HG03097 (cell line): Measurements from ENCODE around the gene ARHGAP18.
A peak's percentile ranks its signal among the peaks of the same experiment; 100 is the strongest.

ENCODE experiments used
- ATAC-seq: cut with Tn5 transposase; IDR thresholded peaks from one replicate; pipeline ENCODE4 v1.9.1; 2021; ENCODE audit not compliant: unreplicated experiment, low FRiP score

The ARHGAP18 gene

GRCh38 chr6:129726650-129727049 lies 16.7 kb upstream of the ARHGAP18 start:
- no peak for ATAC-seq

DNA sequence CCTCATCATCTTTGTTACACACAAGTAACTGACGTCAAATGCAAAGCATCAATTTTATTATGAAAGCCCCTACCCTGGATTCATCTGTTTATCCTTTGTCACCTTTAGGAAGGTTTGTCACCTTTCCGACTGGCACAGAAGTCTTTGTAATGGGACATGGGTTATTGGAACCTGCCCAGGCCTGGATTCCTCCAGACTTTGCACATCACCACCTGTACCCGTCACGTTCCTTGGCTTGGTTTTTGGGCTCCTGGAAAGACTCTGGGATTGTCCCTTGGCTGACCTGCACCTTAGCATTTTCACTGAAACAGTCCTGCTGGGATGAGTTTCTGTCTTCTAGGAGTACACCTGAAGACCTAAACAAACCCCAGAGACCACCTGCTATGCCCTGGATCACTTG lies 15.4 kb upstream of the ARHGAP18 start:
- ATAC-seq: no peak

DNA sequence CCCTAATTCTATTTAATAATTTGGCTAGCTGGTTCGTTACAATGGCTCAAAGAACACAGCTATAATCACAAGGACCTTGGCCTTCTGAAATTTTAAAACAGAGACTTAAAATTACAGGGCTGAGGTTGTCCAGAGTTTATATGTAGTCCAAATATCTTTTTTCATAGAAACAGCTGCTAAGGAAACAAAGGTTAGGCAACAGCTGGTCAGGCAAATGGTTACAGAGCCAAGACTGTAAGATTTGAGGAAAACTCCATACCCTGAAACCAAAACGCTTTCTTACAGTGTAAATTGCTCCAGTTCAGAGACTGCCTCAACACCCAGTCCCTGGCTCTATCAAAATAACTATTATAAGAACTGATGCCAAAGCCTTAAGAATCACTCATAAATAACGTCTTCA lies 9.7 kb upstream of the ARHGAP18 start:
- no peak for ATAC-seq

GRCh38 chr6:129717277-129717676 lies 7.3 kb upstream of the ARHGAP18 start:
- no peak for ATAC-seq

GRCh38 chr6:129713806-129714333 lies 3.9 kb upstream of the ARHGAP18 start:
- ATAC-seq: no peak

GRCh38 chr6:129711271-129711631 lies 1.3 kb upstream of the ARHGAP18 start:
- ATAC-seq: no peak

DNA sequence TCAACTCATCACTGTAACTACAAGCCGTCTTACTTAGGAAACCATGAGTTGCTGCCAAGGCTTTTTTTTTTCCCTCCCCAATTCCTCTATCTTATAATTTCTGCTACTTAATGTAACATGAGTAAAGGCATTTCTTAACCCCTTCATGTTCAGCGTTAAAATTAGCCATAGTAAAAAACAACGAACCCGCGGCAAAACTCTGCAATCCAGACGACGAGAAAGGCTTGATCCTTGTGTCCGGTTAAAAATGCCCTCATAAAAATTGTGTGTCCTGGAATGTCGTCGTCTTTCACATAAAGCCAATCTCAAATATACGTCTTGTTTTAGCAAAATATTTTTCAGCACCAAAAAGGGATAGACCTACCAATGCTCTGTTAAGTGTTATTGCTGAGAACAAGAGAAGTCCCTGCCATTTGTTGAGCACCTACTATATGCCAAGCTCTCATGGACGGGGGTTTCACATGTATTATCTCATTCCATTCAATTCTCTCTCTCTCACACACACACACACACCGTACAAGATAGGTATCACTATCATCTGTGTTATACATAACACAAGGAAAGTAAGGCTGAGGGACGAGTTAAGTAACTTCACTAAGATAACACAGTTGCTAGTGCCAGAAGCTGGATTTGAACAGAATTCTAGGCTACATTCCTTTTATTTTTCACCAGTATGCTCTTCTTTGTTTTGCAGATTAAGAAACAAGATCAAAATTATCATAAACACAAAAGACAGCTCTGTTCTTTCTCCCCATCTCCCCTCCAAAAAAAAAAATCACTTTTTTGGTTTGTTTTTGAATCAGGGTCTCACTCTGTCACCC lies 683 bp upstream of the ARHGAP18 start:
- ATAC-seq: no peak

GRCh38 chr6:129709196-129709768 lies 695 bp downstream of the ARHGAP18 start:
- peak; percentile 15 for ATAC-seq

- no peak for ATAC-seq
These were observed 1.3 kb downstream of the ARHGAP18 start for GRCh38 chr6:129708496-129709195.

DNA sequence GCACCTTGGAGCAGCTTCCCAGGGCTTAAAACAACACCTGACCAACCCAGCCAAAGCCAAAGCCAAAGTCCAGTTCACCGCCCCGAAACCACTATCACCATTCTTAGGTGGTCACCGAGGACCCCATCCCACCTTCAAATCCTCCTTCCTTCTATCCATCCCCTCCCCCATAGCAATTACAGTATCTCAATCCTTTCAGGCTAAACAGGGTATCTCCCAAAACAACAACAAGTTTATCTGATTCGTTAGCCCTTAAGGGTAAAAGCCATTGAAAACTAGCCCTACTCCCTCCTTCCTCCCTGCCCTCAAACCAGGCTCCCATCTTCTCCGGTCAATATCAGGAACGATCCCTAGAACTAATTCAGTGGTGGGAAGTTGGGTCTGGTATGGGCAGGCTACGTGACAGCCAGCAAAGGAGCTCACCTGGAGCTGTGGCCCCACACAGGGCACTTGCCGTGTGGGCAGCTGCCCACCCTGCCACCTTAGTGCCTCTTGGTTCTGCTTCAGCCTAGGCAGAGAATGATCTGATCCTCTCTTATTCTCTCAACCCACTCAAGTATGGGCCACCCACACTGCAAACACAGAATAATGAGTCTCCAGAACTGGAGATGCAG lies 2.0 kb downstream of the ARHGAP18 start:
- no peak for ATAC-seq

DNA sequence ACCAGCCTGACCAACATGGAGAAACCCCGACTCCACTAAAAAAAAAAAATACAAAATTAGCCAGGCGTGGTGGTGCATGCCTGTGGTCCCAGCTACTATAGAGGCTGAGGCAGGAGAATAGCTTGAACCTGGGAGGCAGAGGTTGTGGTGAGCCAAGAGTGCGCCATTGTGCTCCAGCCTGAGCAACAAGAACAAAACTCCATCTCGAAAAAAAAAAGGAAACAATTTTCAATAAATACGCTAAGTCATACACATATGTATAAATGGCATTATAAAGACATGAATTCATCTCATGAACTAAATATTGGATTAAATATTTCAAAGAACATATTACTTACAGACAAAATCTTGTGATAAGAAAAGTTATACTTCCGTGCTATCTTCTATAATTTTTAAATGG lies 2.9 kb downstream of the ARHGAP18 start:
- ATAC-seq: no peak

GRCh38 chr6:129705212-129705611 lies 4.8 kb downstream of the ARHGAP18 start:
- no peak for ATAC-seq

DNA sequence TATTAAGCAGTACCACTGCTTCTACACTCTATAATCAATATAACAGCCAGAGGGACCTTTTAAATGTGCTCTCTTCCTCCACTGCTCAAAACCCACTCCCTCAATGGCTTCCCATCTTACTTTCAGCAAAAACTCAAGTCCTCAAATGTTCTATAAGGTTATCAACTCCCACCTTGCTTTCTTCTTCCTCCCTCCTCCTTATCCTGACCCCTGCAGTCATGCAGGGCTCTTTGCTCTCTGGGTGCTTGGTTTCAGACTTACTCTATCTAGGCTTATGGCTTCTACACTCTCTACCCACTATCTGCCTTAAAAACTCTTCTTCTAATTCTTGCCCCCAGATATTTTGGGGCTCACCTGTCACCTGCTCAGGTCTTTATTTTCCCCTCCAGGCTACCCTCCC lies 5.3 kb downstream of the ARHGAP18 start:
- ATAC-seq: no peak

GRCh38 chr6:129701721-129702455 lies 8.1 kb downstream of the ARHGAP18 start:
- ATAC-seq: no peak

GRCh38 chr6:129700666-129701065 lies 9.3 kb downstream of the ARHGAP18 start:
- ATAC-seq: no peak

DNA sequence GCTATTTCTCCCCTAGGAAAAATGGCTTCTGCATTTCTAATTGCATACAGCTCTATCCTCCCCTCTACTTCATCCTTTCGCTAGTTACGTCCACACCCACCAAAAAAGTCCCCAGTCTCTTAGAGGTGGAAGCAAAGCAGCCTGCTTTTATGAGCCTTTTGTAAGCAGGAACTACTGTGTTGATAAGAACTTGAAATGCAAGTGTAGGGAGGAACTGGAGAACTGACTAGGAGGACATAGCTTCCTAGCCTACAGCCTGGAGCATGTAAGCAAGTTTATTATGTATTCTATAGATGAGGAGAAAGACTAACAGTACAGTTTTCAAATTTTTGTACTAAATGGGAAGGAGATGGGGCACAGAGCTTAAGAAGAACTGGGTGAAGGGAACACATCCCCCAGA lies 10.3 kb downstream of the ARHGAP18 start:
- no peak for ATAC-seq

DNA sequence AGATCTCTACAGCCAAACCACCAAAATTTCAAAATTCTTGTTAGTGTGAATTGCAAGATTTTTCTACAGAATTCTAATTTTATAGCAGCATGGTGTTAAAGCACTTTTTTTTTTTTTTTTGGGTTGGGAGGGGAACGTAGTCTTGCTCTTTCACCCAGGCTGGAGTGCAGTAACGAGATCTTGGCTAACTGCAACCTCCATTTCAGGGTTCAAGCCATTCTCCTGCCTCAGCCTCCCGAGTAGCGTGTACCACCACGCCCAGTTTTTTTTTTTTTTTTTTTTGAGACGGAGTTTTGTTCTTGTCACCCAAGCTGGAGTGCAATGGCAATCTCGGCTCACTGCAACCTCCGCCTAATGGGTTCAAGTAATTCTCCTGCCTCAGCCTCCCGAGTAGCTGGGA lies 11.5 kb downstream of the ARHGAP18 start:
- no peak for ATAC-seq

DNA sequence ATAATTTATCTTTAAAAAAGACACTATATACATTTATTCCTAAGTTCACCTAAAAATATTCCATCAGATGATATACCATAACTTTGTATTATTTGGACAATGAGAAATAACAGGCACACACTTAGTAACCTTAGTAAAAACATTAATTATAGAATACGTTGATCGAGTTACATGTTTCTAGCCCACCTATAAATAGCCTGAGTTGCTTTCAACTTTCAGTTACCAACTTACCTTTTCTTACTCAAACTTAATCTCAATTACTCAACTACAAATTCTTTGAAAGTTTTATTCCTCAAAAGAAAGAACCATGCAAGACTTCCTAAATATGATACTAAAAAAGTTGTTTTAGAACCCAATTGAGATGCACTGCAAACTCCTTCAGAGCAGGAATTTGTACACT lies 12.2 kb downstream of the ARHGAP18 start:
- ATAC-seq: no peak

GRCh38 chr6:129696843-129697242 lies 13.1 kb downstream of the ARHGAP18 start:
- ATAC-seq: no peak

GRCh38 chr6:129696028-129696418 lies 14.0 kb downstream of the ARHGAP18 start:
- ATAC-seq: no peak
